PC-9 (cell line): ENCODE measurements around the gene CLCF1. TPM values are rescaled to one million over a fixed set of nuclear protein-coding genes. Genes with fewer than 3 reads are reported as not detected.

Experiments
- BruUV-seq: library from RNA; stranded (reverse); fragments of 400-500 nt; replicated peaks from 2 replicates; lab custom pipeline; 2021; lab: Mats Ljungman, UMichigan
- CTCF ChIA-PET: fragments of 300-600 bp; sonication (Branson Sonifier 250); formaldehyde crosslinking; loops from one replicate; lab custom pipeline; 2022; ENCODE audit warnings: antibody characterized with exemption; lab: Charles Lee
- POLR2A ChIA-PET: fragments of 300-600 bp; sonication (Branson Sonifier 250); formaldehyde crosslinking; loops from one replicate; lab custom pipeline; 2022; ENCODE audit warnings: antibody characterized with exemption; ENCODE audit not compliant: unreplicated experiment; lab: Charles Lee
- DNase-seq, 2 experiments: peaks; one replicate each; pipeline versions ENCODE4 v3.0.0 to v3.0.0-alpha.2; 2015 to 2022; ENCODE audit warnings: mixed read lengths in 1 of 2
- H2AFZ ChIP-seq: fragments of 200-600 bp; sonication (generic); 2 replicates; pipeline ENCODE4 v1.8.1; 2017; ENCODE audit warnings: antibody characterized with exemption
- H3F3A ChIP-seq: fragments of 200-600 bp; sonication (generic); 2 replicates; pipeline ENCODE4 v1.8.1; 2017; ENCODE audit warnings: antibody characterized with exemption, mild to moderate bottlenecking, low read depth; ENCODE audit not compliant: insufficient read depth
- H3K27ac ChIP-seq: fragments of 200-600 bp; sonication (generic); 2 replicates; pipeline ENCODE4 v1.6.1; 2016; ENCODE audit warnings: mixed run types
- H3K27me3 ChIP-seq: fragments of 200-600 bp; sonication (generic); 2 replicates; pipeline ENCODE4 v1.6.1; 2016; ENCODE audit warnings: low read depth, mixed run types; ENCODE audit not compliant: insufficient read depth
- H3K36me3 ChIP-seq: fragments of 200-600 bp; sonication (generic); 2 replicates; pipeline ENCODE4 v1.6.1; 2016; ENCODE audit warnings: low read depth, mixed run types
- H3K4me1 ChIP-seq: fragments of 200-600 bp; sonication (generic); replicated peaks from 2 replicates; pipeline ENCODE4 v1.6.1; 2016; ENCODE audit warnings: mixed run types; ENCODE audit not compliant: insufficient read depth
- H3K4me2 ChIP-seq: fragments of 200-600 bp; sonication (generic); 2 replicates; pipeline ENCODE4 v1.6.1; 2017; ENCODE audit warnings: mixed run types
- H3K4me3 ChIP-seq: fragments of 200-600 bp; sonication (generic); 2 replicates; pipeline ENCODE4 v1.6.1; 2016; ENCODE audit warnings: mixed run types
- H3K79me2 ChIP-seq: fragments of 200-600 bp; sonication (generic); 2 replicates; pipeline ENCODE4 v1.6.1; 2017; ENCODE audit warnings: low read depth, mixed run types
- H3K9me2 ChIP-seq: fragments of 200-600 bp; sonication (generic); 2 replicates; pipeline ENCODE4 v1.8.1; 2017; ENCODE audit warnings: mild to moderate bottlenecking; ENCODE audit not compliant: insufficient read depth
- H3K9me3 ChIP-seq: fragments of 200-600 bp; sonication (generic); 2 replicates; pipeline ENCODE4 v1.8.1; 2016; ENCODE audit warnings: low read depth; ENCODE audit not compliant: insufficient read depth
- H4K20me1 ChIP-seq: fragments of 200-600 bp; sonication (generic); 2 replicates; pipeline ENCODE4 v1.8.1; 2017; ENCODE audit not compliant: insufficient read depth
- CTCF ChIP-seq: fragments of 200-600 bp; sonication (generic); conservative IDR thresholded peaks from 2 replicates; pipeline ENCODE4 v1.6.1; 2017; ENCODE audit warnings: mixed run types, antibody characterized with exemption, mild to moderate bottlenecking, moderate library complexity
- EZH2 ChIP-seq: fragments of 200-600 bp; sonication (generic); IDR thresholded peaks from 2 replicates; pipeline ENCODE4 v1.8.0; 2017; ENCODE audit warnings: antibody characterized with exemption, low read depth
- intact Hi-C: fragments of 100-400 bp; cut with micrococcal nuclease; formaldehyde crosslinking; loops from one replicate; pipeline ENCODE4 v1.10.0; 2022; ENCODE audit not compliant: unreplicated experiment
- total RNA-seq: library from RNA; stranded (reverse); gene quantifications from 2 replicates; pipeline ENCODE4 v1.2.3, GENCODE V29; 2021

The CLCF1 gene
- total RNA-seq, 1 experiment from 2014 or later, result 17.0 TPM

- CTCF ChIA-PET, result interaction anchor here (0.5 to 2.9 kb wide), 20 partner anchors 9 to 343 kb away, joined by 3 to 21 read pairs (median 4); partner anchors contain the start of genes CLCF1, PITPNM1, PPP1CA and RAD9A
- H3K27me3 ChIP-seq, result no peaks in the 10 kb centered on the region
- no peak overlapping the region for H2AFZ ChIP-seq
- H3K4me2 ChIP-seq, result peak overlapping the region; percentile 63
- no peaks in the 10 kb centered on the region for H3K9me2 ChIP-seq
- H3K9me3 ChIP-seq, result no peaks in the 10 kb centered on the region
- peaks cover 48% of the 10 kb centered on the region for H3K4me1 ChIP-seq
- peaks cover 41% of the 10 kb centered on the region for H3F3A ChIP-seq
- H3K79me2 ChIP-seq, result peaks cover 21% of the 10 kb centered on the region
- POLR2A ChIA-PET, result interaction anchor here (0.5 to 1.5 kb wide), 14 partner anchors 9 to 613 kb away, joined by 3 to 8 read pairs (median 5); partner anchors contain the start of genes PITPNM1 and PPP1CA
- intact Hi-C loops, result loop anchor here (1.0 to 2.0 kb wide), 2 partner anchors 33 to 160 kb away; no protein-coding TSS in a partner anchor
- no peaks in the 10 kb centered on the region for H4K20me1 ChIP-seq
- peak; percentile 96 for TF ChIP-seq CTCF
- TF ChIP-seq EZH2, result no peak
- peak overlapping the region; percentile 82 for H3K27ac ChIP-seq
- no peaks in the 10 kb centered on the region for H3K36me3 ChIP-seq
- peak; percentile 76 to 100 for DNase-seq
- H3K4me3 ChIP-seq, result peak overlapping the region; percentile 11; the same call in 1 of the 2 replicates
- no TSS peak for BruUV-seq
Observed at GRCh38 chr11:67345920-67346819, 27.2 kb downstream of the CLCF1 start.

GRCh38 chr11:67345247-67345919, 28.0 kb downstream of the CLCF1 start:
- Histone ChIP-seq H3K27ac (peak overlapping the region; percentile 82), H3F3A (peaks cover 41% of the 10 kb centered on the region), H3K9me2 (no peaks in the 10 kb centered on the region), H3K36me3 (no peaks in the 10 kb centered on the region), H3K4me3 (no peak overlapping the region), H4K20me1 (no peaks in the 10 kb centered on the region), H3K4me2 (peak overlapping the region; percentile 52), H3K9me3 (no peaks in the 10 kb centered on the region), H3K27me3 (no peaks in the 10 kb centered on the region), H3K4me1 (peaks cover 42% of the 10 kb centered on the region), H3K79me2 (peaks cover 21% of the 10 kb centered on the region), H2AFZ (no peak overlapping the region)
- ChIA-PET CTCF (interaction anchor here (0.6 to 2.9 kb wide), 17 partner anchors 9 to 292 kb away, joined by 3 to 21 read pairs (median 3); partner anchors contain the start of genes CLCF1, PITPNM1, PPP1CA and RAD9A), POLR2A (interaction anchor here (0.6 to 1.5 kb wide), 12 partner anchors 10 to 453 kb away, joined by 3 to 8 read pairs (median 5); partner anchors contain the start of genes PITPNM1 and PPP1CA)
- peak in 1 of 2 experiments; percentile 55 for DNase-seq
- TF ChIP-seq EZH2, result no peak
- intact Hi-C loops, result no loop called here
- no TSS peak for BruUV-seq

GRCh38 chr11:67344264-67344663, 29.1 kb downstream of the CLCF1 start:
- CTCF ChIA-PET, result interaction anchor here (0.6 to 2.9 kb wide), 5 partner anchors 37 to 634 kb away, joined by 3 to 21 read pairs (median 11); partner anchors contain the start of gene NUDT8

More at GRCh38 chr11:67344264-67344663, 29.1 kb downstream of the CLCF1 start:
- POLR2A ChIA-PET, result interaction anchor here (0.6 kb wide), 1 partner anchor 495 kb away, joined by 5 read pairs; no protein-coding TSS in a partner anchor
- DNase-seq, result no peak
- no peaks in the 10 kb centered on the region for H4K20me1 ChIP-seq
- intact Hi-C loops, result no loop called here
- peaks cover 42% of the 10 kb centered on the region for H3K4me1 ChIP-seq
- H3K79me2 ChIP-seq, result peaks cover 15% of the 10 kb centered on the region
- no peak overlapping the region for H3K4me2 ChIP-seq
- no peaks in the 10 kb centered on the region for H3K9me2 ChIP-seq
- H3F3A ChIP-seq, result peaks cover 38% of the 10 kb centered on the region
- H3K27me3 ChIP-seq, result no peaks in the 10 kb centered on the region
- H3K9me3 ChIP-seq, result no peaks in the 10 kb centered on the region
- no peak for TF ChIP-seq CTCF
- no peak for TF ChIP-seq EZH2
- no peaks in the 10 kb centered on the region for H3K36me3 ChIP-seq
- H2AFZ ChIP-seq, result no peak overlapping the region
- no TSS peak for BruUV-seq
- no peak overlapping the region for H3K4me3 ChIP-seq
- peak overlapping the region; percentile 82 for H3K27ac ChIP-seq
